HEK293 (cell line): ENCODE measurements around the gene C2CD3.

Experiments used
- CTCF ChIA-PET: fragments of 350-600 bp; formaldehyde crosslinking; extraction: SDS; loops from one replicate; lab custom pipeline; 2021; ENCODE audit warnings: antibody characterized with exemption; lab: Yijun Ruan, JAX
- POLR2A ChIA-PET: fragments of 300-600 bp; formaldehyde crosslinking; extraction: SDS; loops from one replicate; lab custom pipeline; 2020; ENCODE audit warnings: antibody characterized with exemption, inconsistent platforms; lab: Yijun Ruan, JAX
- H3K27ac ChIP-seq: fragments of 200-500 bp; sonication (Bioruptor generic); 2 replicates; pipeline ENCODE4 v1.5.1; 2014; ENCODE audit warnings: low read depth, low read length, control low read depth, inconsistent platforms; ENCODE audit errors: extremely low read depth
- H3K36me3 ChIP-seq, 2 experiments: fragments of 200-500 bp in 1 of 2; sonication (Bioruptor generic) in 1 of 2; 1 replicate in 1 of 2; 2 replicates in 1 of 2; pipeline ENCODE4 v1.5.1; 2014 to 2017; ENCODE audit warnings: inconsistent platforms in 2 of 2, low read length in 2 of 2; ENCODE audit not compliant: control insufficient read depth in 2 of 2, insufficient read depth in 1 of 2
- H3K4me1 ChIP-seq: fragments of 200-500 bp; sonication (Bioruptor generic); 2 replicates; pipeline ENCODE4 v1.5.1; 2014; ENCODE audit warnings: mild to moderate bottlenecking, low read length, inconsistent platforms; ENCODE audit not compliant: control insufficient read depth, insufficient read depth
- H3K4me3 ChIP-seq: 2 replicates; pipeline ENCODE4 v1.5.1; 2011; ENCODE audit warnings: low read depth, mild to moderate bottlenecking, control low read depth, low read length, moderate library complexity
- H3K9me3 ChIP-seq: fragments of 200-500 bp; sonication (Bioruptor generic); 2 replicates; pipeline ENCODE4 v1.5.1; 2014; ENCODE audit warnings: low read depth, low read length, inconsistent platforms; ENCODE audit not compliant: control insufficient read depth, insufficient read depth
- BCL11A ChIP-seq: fragments of 450-650 bp; formaldehyde crosslinking; IDR thresholded peaks from 2 replicates; pipeline ENCODE4 v1.5.1; 2016; ENCODE audit warnings: low read depth, missing biosample characterization, missing genetic modification characterization
- KLF7 ChIP-seq: fragments of 450-650 bp; formaldehyde crosslinking; IDR thresholded peaks from 2 replicates; pipeline ENCODE4 v1.5.1; 2016; ENCODE audit warnings: missing biosample characterization, missing genetic modification characterization, borderline replicate concordance
- SP7 ChIP-seq: fragments of 450-650 bp; formaldehyde crosslinking; IDR thresholded peaks from 2 replicates; pipeline ENCODE4 v1.5.1; 2016; ENCODE audit warnings: missing biosample characterization, missing genetic modification characterization
- ZEB2 ChIP-seq: fragments of 450-650 bp; formaldehyde crosslinking; IDR thresholded peaks from 2 replicates; pipeline ENCODE4 v1.5.1; 2016; ENCODE audit warnings: missing biosample characterization, missing genetic modification characterization
- ZFP37 ChIP-seq: fragments of 450-650 bp; formaldehyde crosslinking; IDR thresholded peaks from 2 replicates; pipeline ENCODE4 v1.5.1; 2016; ENCODE audit warnings: missing biosample characterization, missing genetic modification characterization
- ZNF175 ChIP-seq: fragments of 450-650 bp; formaldehyde crosslinking; IDR thresholded peaks from 2 replicates; pipeline ENCODE4 v1.5.1; 2016; ENCODE audit warnings: missing biosample characterization, missing genetic modification characterization
- ZNF184 ChIP-seq: fragments of 450-650 bp; IDR thresholded peaks from 2 replicates; pipeline ENCODE4 v1.5.1; 2018; ENCODE audit warnings: missing biosample characterization, mild to moderate bottlenecking, missing genetic modification characterization
- ZNF23 ChIP-seq: fragments of 450-650 bp; formaldehyde crosslinking; IDR thresholded peaks from 2 replicates; pipeline ENCODE4 v1.5.1; 2016; ENCODE audit warnings: missing biosample characterization, missing genetic modification characterization, borderline replicate concordance
- ZNF248 ChIP-seq: fragments of 450-650 bp; formaldehyde crosslinking; IDR thresholded peaks from 2 replicates; pipeline ENCODE4 v1.5.1; 2017; ENCODE audit warnings: missing biosample characterization, missing genetic modification characterization
- ZNF280D ChIP-seq: fragments of 450-650 bp; formaldehyde crosslinking; IDR thresholded peaks from 2 replicates; pipeline ENCODE4 v1.5.1; 2016; ENCODE audit warnings: missing biosample characterization, missing genetic modification characterization
- ZNF292 ChIP-seq: fragments of 450-650 bp; formaldehyde crosslinking; IDR thresholded peaks from 2 replicates; pipeline ENCODE4 v1.5.1; 2016; ENCODE audit warnings: low read depth, missing biosample characterization, missing genetic modification characterization, borderline replicate concordance
- ZNF366 ChIP-seq: fragments of 450-650 bp; formaldehyde crosslinking; conservative IDR thresholded peaks from 2 replicates; pipeline ENCODE4 v1.5.1; 2016; ENCODE audit warnings: missing biosample characterization, missing genetic modification characterization
- ZNF416 ChIP-seq: fragments of 450-650 bp; formaldehyde crosslinking; IDR thresholded peaks from 2 replicates; pipeline ENCODE4 v1.5.1; 2016; ENCODE audit warnings: missing biosample characterization, missing genetic modification characterization
- ZNF629 ChIP-seq: fragments of 450-650 bp; formaldehyde crosslinking; IDR thresholded peaks from 2 replicates; pipeline ENCODE4 v1.5.1; 2017; ENCODE audit warnings: missing biosample characterization, missing genetic modification characterization
- ZNF660 ChIP-seq: fragments of 450-650 bp; IDR thresholded peaks from 2 replicates; pipeline ENCODE4 v1.5.1; 2018; ENCODE audit warnings: missing biosample characterization, mild to moderate bottlenecking, missing genetic modification characterization
- ZNF791 ChIP-seq: fragments of 450-650 bp; formaldehyde crosslinking; IDR thresholded peaks from 2 replicates; pipeline ENCODE4 v1.5.1; 2016; ENCODE audit warnings: missing biosample characterization, missing genetic modification characterization
- TF ChIP-seq, protein P1 (sequence below): fragments of 450-650 bp; formaldehyde crosslinking; IDR thresholded peaks from 2 replicates; pipeline ENCODE4 v1.5.1; 2017; ENCODE audit warnings: missing biosample characterization, missing genetic modification characterization
- TF ChIP-seq, protein P2 (sequence below): fragments of 450-650 bp; formaldehyde crosslinking; IDR thresholded peaks from 2 replicates; pipeline ENCODE4 v1.5.1; 2016; ENCODE audit warnings: missing biosample characterization, missing genetic modification characterization

C2CD3 gene

DNA sequence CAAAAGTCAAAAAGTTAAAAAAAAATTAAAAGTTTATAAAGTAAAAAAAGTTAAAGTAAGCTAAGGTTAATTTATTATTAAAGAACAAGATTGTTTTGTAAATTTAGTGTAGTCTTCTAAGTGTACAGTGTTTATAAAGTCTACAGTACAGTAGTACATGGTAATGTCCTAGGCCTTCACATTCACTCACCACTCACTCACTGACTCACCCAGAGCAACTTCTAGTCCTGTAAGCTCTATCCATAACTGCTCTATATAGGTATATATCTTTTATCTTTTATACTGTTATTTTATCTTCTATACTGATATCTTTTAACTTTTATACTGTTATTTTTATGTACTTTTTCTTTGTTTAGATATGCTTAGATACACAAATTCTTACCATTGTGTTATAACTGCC lies 11.2 kb downstream of the C2CD3 start:
- ChIA-PET POLR2A (no interaction called here), CTCF (interaction anchor here (0.6 kb wide), 1 partner anchor 16 kb away, joined by 4 read pairs; no protein-coding TSS in a partner anchor)
- no peak for TF ChIP-seq ZFP37
- no peak overlapping the region for H3K4me3 ChIP-seq
- H3K4me1 ChIP-seq = no peaks in the 10 kb centered on the region
- H3K9me3 ChIP-seq = no peaks in the 10 kb centered on the region
- no peak overlapping the region for H3K27ac ChIP-seq
- H3K36me3 ChIP-seq = peaks cover 1 to 37% of the 10 kb centered on the region in 2 experiments; a peak in 2 of 3 replicates

- H3K36me3 ChIP-seq = peaks cover 0 to 15% of the 10 kb centered on the region in 2 experiments; a peak in 1 of 3 replicates
- H3K4me1 ChIP-seq = no peaks in the 10 kb centered on the region
- H3K9me3 ChIP-seq = no peaks in the 10 kb centered on the region
- no peak overlapping the region for H3K4me3 ChIP-seq
- no peak overlapping the region for H3K27ac ChIP-seq
- CTCF ChIA-PET = interaction anchor here (0.6 to 1.6 kb wide), 3 partner anchors 11 to 238 kb away, joined by 3 to 4 read pairs (median 3); no protein-coding TSS in a partner anchor
- POLR2A ChIA-PET = no interaction called here
- TF ChIP-seq ZNF416 = no peak
- peak; percentile 44; the same call in 1 of the 2 replicates for TF ChIP-seq ZEB2 (tag by site-specific recombination)
- no peak for TF ChIP-seq ZNF660 (tag by site-specific recombination)
- TF ChIP-seq ZNF248 = no peak
- no peak for TF ChIP-seq BCL11A (tag by site-specific recombination)
- no peak for TF ChIP-seq ZNF175 (tag by site-specific recombination)
- 0 out of 2 replicates have a peak, but pooled peaks have one; percentile 14 for TF ChIP-seq ZNF366 (tag by site-specific recombination)
- no peak for TF ChIP-seq ZNF280D
- peak; percentile 56 for TF ChIP-seq SP7 (tag by site-specific recombination)
- no peak for TF ChIP-seq ZNF184
- TF ChIP-seq, protein P1, sequence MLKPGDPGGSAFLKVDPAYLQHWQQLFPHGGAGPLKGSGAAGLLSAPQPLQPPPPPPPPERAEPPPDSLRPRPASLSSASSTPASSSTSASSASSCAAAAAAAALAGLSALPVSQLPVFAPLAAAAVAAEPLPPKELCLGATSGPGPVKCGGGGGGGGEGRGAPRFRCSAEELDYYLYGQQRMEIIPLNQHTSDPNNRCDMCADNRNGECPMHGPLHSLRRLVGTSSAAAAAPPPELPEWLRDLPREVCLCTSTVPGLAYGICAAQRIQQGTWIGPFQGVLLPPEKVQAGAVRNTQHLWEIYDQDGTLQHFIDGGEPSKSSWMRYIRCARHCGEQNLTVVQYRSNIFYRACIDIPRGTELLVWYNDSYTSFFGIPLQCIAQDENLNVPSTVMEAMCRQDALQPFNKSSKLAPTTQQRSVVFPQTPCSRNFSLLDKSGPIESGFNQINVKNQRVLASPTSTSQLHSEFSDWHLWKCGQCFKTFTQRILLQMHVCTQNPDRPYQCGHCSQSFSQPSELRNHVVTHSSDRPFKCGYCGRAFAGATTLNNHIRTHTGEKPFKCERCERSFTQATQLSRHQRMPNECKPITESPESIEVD = peak; percentile 34; the same call in 1 of the 2 replicates
- TF ChIP-seq ZNF292 (tag by site-specific recombination) = no peak
- no peak for TF ChIP-seq ZNF23 (tag by site-specific recombination)
- TF ChIP-seq ZNF791 (tag by site-specific recombination) = no peak
- TF ChIP-seq, protein P2, sequence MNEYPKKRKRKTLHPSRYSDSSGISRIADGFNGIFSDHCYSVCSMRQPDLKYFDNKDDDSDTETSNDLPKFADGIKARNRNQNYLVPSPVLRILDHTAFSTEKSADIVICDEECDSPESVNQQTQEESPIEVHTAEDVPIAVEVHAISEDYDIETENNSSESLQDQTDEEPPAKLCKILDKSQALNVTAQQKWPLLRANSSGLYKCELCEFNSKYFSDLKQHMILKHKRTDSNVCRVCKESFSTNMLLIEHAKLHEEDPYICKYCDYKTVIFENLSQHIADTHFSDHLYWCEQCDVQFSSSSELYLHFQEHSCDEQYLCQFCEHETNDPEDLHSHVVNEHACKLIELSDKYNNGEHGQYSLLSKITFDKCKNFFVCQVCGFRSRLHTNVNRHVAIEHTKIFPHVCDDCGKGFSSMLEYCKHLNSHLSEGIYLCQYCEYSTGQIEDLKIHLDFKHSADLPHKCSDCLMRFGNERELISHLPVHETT (tag by site-specific recombination) = 0 out of 2 replicates have a peak, but pooled peaks have one; percentile 28
- no peak for TF ChIP-seq KLF7 (tag by site-specific recombination)
- peak; percentile 37; the same call in 1 of the 2 replicates for TF ChIP-seq ZNF629 (tag by site-specific recombination)
Observed at GRCh38 chr11:74157169-74157568, 13.6 kb downstream of the C2CD3 start.
